HCT116 (cell line): ENCODE data around the gene SLC22A4.

ENCODE experiments used
- EZH2 ChIP-seq: fragments of 200-600 bp; sonication (generic); IDR thresholded peaks from 2 replicates; pipeline ENCODE4 v1.6.1; 2017; ENCODE audit warnings: antibody characterized with exemption, mixed run types
- EZH2phosphoT487 ChIP-seq: fragments of 200-600 bp; IDR thresholded peaks from 2 replicates; pipeline ENCODE4 v1.6.1; 2018; ENCODE audit warnings: antibody characterized with exemption, borderline replicate concordance
- FOSL1 ChIP-seq: IDR thresholded peaks from 2 replicates; pipeline ENCODE4 v1.6.1; 2012; ENCODE audit warnings: low read depth
- POLR2A ChIP-seq: IDR thresholded peaks from 2 replicates; pipeline ENCODE4 v1.7.0; 2011; ENCODE audit warnings: borderline replicate concordance; ENCODE audit not compliant: insufficient read depth, insufficient read length; ENCODE audit errors: extremely low read depth
- RAD21 ChIP-seq: IDR thresholded peaks from 2 replicates; pipeline ENCODE4 v1.6.1; 2012; ENCODE audit warnings: low read depth, mild to moderate bottlenecking
- ZNF274 ChIP-seq: fragments of 200-500 bp; sonication (Bioruptor generic); IDR thresholded peaks from 2 replicates; pipeline ENCODE4 v1.6.1; 2014; ENCODE audit warnings: mild to moderate bottlenecking, low read depth, low read length, inconsistent platforms
- TF ChIP-seq, protein P1 (sequence below), 3 experiments: fragments of 200-600 bp in 1 of 3; sonication (generic) in 1 of 3; IDR thresholded peaks in 2 of 3; conservative IDR thresholded peaks in 1 of 3; 2 replicates each; pipeline ENCODE4 v1.5.1; 2012 to 2017; ENCODE audit warnings: low read depth in 2 of 3, low read length in 2 of 3, antibody characterized with exemption in 1 of 3, borderline replicate concordance in 1 of 3, control low read depth in 1 of 3, mild to moderate bottlenecking in 1 of 3, mixed read lengths in 1 of 3, mixed run types in 1 of 3, moderate library complexity in 1 of 3; ENCODE audit not compliant: insufficient read depth in 1 of 3
- TF ChIP-seq, protein P2 (sequence below): IDR thresholded peaks from 2 replicates; pipeline ENCODE4 v1.6.1; 2012
- TF ChIP-seq, protein P3 (sequence below): IDR thresholded peaks from 2 replicates; pipeline ENCODE4 v1.6.1; 2012; ENCODE audit warnings: low read depth

GRCh38 chr5:132369474-132370180, 75.4 kb downstream of the SLC22A4 start, which contains the start of gene SLC22A5:
- peak; percentile 71 for TF ChIP-seq POLR2A
- TF ChIP-seq EZH2 = no peak
- TF ChIP-seq, protein P1, sequence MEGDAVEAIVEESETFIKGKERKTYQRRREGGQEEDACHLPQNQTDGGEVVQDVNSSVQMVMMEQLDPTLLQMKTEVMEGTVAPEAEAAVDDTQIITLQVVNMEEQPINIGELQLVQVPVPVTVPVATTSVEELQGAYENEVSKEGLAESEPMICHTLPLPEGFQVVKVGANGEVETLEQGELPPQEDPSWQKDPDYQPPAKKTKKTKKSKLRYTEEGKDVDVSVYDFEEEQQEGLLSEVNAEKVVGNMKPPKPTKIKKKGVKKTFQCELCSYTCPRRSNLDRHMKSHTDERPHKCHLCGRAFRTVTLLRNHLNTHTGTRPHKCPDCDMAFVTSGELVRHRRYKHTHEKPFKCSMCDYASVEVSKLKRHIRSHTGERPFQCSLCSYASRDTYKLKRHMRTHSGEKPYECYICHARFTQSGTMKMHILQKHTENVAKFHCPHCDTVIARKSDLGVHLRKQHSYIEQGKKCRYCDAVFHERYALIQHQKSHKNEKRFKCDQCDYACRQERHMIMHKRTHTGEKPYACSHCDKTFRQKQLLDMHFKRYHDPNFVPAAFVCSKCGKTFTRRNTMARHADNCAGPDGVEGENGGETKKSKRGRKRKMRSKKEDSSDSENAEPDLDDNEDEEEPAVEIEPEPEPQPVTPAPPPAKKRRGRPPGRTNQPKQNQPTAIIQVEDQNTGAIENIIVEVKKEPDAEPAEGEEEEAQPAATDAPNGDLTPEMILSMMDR (IDR thresholded peaks at IDR 0.05 in 2 of 3, conservative IDR thresholded peaks at IDR 0.05 in 1 of 3; ENCODE audit: borderline replicate concordance in 1 of 3, insufficient read depth in 1 of 3, low read depth in 2 of 3, low read length in 2 of 3) = no peak
- TF ChIP-seq RAD21 = no peak
- no peak for TF ChIP-seq EZH2phosphoT487
- TF ChIP-seq FOSL1 = no peak
- TF ChIP-seq ZNF274 = no peak
- TF ChIP-seq, protein P2, sequence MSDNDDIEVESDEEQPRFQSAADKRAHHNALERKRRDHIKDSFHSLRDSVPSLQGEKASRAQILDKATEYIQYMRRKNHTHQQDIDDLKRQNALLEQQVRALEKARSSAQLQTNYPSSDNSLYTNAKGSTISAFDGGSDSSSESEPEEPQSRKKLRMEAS = peak; percentile 78
- TF ChIP-seq, protein P3, sequence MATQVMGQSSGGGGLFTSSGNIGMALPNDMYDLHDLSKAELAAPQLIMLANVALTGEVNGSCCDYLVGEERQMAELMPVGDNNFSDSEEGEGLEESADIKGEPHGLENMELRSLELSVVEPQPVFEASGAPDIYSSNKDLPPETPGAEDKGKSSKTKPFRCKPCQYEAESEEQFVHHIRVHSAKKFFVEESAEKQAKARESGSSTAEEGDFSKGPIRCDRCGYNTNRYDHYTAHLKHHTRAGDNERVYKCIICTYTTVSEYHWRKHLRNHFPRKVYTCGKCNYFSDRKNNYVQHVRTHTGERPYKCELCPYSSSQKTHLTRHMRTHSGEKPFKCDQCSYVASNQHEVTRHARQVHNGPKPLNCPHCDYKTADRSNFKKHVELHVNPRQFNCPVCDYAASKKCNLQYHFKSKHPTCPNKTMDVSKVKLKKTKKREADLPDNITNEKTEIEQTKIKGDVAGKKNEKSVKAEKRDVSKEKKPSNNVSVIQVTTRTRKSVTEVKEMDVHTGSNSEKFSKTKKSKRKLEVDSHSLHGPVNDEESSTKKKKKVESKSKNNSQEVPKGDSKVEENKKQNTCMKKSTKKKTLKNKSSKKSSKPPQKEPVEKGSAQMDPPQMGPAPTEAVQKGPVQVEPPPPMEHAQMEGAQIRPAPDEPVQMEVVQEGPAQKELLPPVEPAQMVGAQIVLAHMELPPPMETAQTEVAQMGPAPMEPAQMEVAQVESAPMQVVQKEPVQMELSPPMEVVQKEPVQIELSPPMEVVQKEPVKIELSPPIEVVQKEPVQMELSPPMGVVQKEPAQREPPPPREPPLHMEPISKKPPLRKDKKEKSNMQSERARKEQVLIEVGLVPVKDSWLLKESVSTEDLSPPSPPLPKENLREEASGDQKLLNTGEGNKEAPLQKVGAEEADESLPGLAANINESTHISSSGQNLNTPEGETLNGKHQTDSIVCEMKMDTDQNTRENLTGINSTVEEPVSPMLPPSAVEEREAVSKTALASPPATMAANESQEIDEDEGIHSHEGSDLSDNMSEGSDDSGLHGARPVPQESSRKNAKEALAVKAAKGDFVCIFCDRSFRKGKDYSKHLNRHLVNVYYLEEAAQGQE = no peak
